Glomerular visceral epithelial cell (primary cell): ENCODE results near the gene PLPPR5.

Source experiments
- DNase-seq: peaks from one replicate; pipeline ENCODE4 v3.0.0-alpha.2; 2016; ENCODE audit errors: extremely low spot score

Gene PLPPR5

GRCh38 chr1:98849969-98850636 lies 154.6 kb downstream of the PLPPR5 start:
- DNase-seq: no peak

GRCh38 chr1:98842241-98842640 lies 162.4 kb downstream of the PLPPR5 start:
- DNase-seq: no peak
